ENCODE data around the gene PPP2R2C.

PPP2R2C gene

GRCh38 chr4:6327220-6327917, 145.0 kb downstream of the PPP2R2C start:
- peak; percentile 53 for ATAC-seq
- peak; percentile 84 for DNase-seq

- DNase-seq = no peak
- no peak for ATAC-seq
Observed at GRCh38 chr4:6326312-6327060, 145.9 kb downstream of the PPP2R2C start.

- no peak for ATAC-seq
- no peak for DNase-seq
Observed at GRCh38 chr4:6325788-6326290, 146.6 kb downstream of the PPP2R2C start.

- DNase-seq (no peak), ATAC-seq (no peak)
Observed at GRCh38 chr4:6324999-6325787, 147.2 kb downstream of the PPP2R2C start.

GRCh38 chr4:6324461-6324998, 147.9 kb downstream of the PPP2R2C start:
- DNase-seq (no peak), ATAC-seq (no peak)

- no peak for ATAC-seq
- DNase-seq = no peak
Observed at GRCh38 chr4:6322761-6323566, 149.4 kb downstream of the PPP2R2C start.

GRCh38 chr4:6322067-6322760, 150.2 kb downstream of the PPP2R2C start:
- DNase-seq (no peak), ATAC-seq (no peak)

- no peak for DNase-seq
Observed at GRCh38 chr4:6321361-6321760, 151.1 kb downstream of the PPP2R2C start.

GRCh38 chr4:6320663-6321062, 151.8 kb downstream of the PPP2R2C start:
- DNase-seq = no peak
- no peak for ATAC-seq

More at GRCh38 chr4:6321361-6321760, 151.1 kb downstream of the PPP2R2C start:
- ATAC-seq = no peak

GRCh38 chr4:6319530-6320150, 152.8 kb downstream of the PPP2R2C start:
- DNase-seq (no peak), ATAC-seq (no peak)

GRCh38 chr4:6318206-6318605, 154.2 kb downstream of the PPP2R2C start:
- DNase-seq = no peak

GRCh38 chr4:6316461-6317003, 155.9 kb downstream of the PPP2R2C start:
- no peak for DNase-seq
- ATAC-seq = no peak

More at GRCh38 chr4:6318206-6318605, 154.2 kb downstream of the PPP2R2C start:
- no peak for ATAC-seq

GRCh38 chr4:6313216-6313615, 159.2 kb downstream of the PPP2R2C start:
- ATAC-seq (no peak), DNase-seq (no peak)

GRCh38 chr4:6309777-6310176, 162.6 kb downstream of the PPP2R2C start:
- no peak for ATAC-seq
- no peak for DNase-seq

- peak; percentile 10 for ATAC-seq
- DNase-seq = peak; percentile 33
Observed at GRCh38 chr4:6308899-6309643, 163.3 kb downstream of the PPP2R2C start.

GRCh38 chr4:6307891-6308290, 164.5 kb downstream of the PPP2R2C start:
- no peak for ATAC-seq

GRCh38 chr4:6307230-6307629, 165.2 kb downstream of the PPP2R2C start:
- ATAC-seq (no peak), DNase-seq (no peak)

More at GRCh38 chr4:6307891-6308290, 164.5 kb downstream of the PPP2R2C start:
- no peak for DNase-seq

GRCh38 chr4:6306299-6306698, 166.1 kb downstream of the PPP2R2C start:
- DNase-seq (no peak), ATAC-seq (no peak)

- DNase-seq = no peak
- no peak for ATAC-seq
Observed at GRCh38 chr4:6303943-6304342, 168.5 kb downstream of the PPP2R2C start.

Measured in stimulated activated naive CD8-positive, alpha-beta T cell treated with anti-CD3 and anti-CD28 coated beads, Interleukin-15, Interleukin-2, amounts not matched to agents 100 U/mL and 50 U/mL, for 24 hours (primary cell).